ENCODE results near the gene NDUFS4.

The NDUFS4 gene

GRCh38 chr5:53576674-53577073, 16.2 kb downstream of the NDUFS4 start:
- no peak for TF ChIP-seq REST (IDR thresholded peaks at IDR 0.05; ENCODE audit: insufficient replicate concordance, low read depth)
- TF ChIP-seq GABPA (IDR thresholded peaks at IDR 0.05; ENCODE audit: low read depth): no peak
- no peak for TF ChIP-seq CTCF (IDR thresholded peaks at IDR 0.05; ENCODE audit: insufficient read depth, low read length)
- no peak for TF ChIP-seq POLR2AphosphoS5 (IDR thresholded peaks at IDR 0.05; ENCODE audit: low read depth)
- TF ChIP-seq SPI1 (IDR thresholded peaks at IDR 0.05; ENCODE audit: borderline replicate concordance, low read depth): no peak
- Histone ChIP-seq H3K27me3 (ENCODE audit: insufficient read depth, poor library complexity, severe bottlenecking) (no peaks in the 10 kb centered on the region), H3K4me3 (replicated peaks; ENCODE audit: insufficient read depth, low read length) (no peak overlapping the region), H3K27ac (replicated peaks) (no peak overlapping the region)
- DNase-seq (ENCODE audit: low read depth in 1 of 2, low spot score in 1 of 2): no peak

GRCh38 chr5:53578854-53579253, 18.4 kb downstream of the NDUFS4 start:
- TF ChIP-seq POLR2AphosphoS5 (IDR thresholded peaks at IDR 0.05; ENCODE audit: low read depth): no peak
- H3K27ac ChIP-seq (replicated peaks): no peak overlapping the region
- no peak for DNase-seq (ENCODE audit: low read depth in 1 of 2, low spot score in 1 of 2)

GRCh38 chr5:53580547-53580946, 20.1 kb downstream of the NDUFS4 start:
- TF ChIP-seq CTCF (IDR thresholded peaks at IDR 0.05; ENCODE audit: insufficient read depth, low read length): no peak
- no peak for TF ChIP-seq GABPA (IDR thresholded peaks at IDR 0.05; ENCODE audit: low read depth)
- no peak for TF ChIP-seq POLR2AphosphoS5 (IDR thresholded peaks at IDR 0.05; ENCODE audit: low read depth)
- no peak for TF ChIP-seq REST (IDR thresholded peaks at IDR 0.05; ENCODE audit: insufficient replicate concordance, low read depth)
- TF ChIP-seq SPI1 (IDR thresholded peaks at IDR 0.05; ENCODE audit: borderline replicate concordance, low read depth): no peak
- no peak for DNase-seq (ENCODE audit: low read depth in 1 of 2, low spot score in 1 of 2)
- no peak overlapping the region for H3K27ac ChIP-seq (replicated peaks)
- H3K4me3 ChIP-seq (replicated peaks; ENCODE audit: insufficient read depth, low read length): no peak overlapping the region
- H3K27me3 ChIP-seq (ENCODE audit: insufficient read depth, poor library complexity, severe bottlenecking): no peaks in the 10 kb centered on the region

More at GRCh38 chr5:53578854-53579253, 18.4 kb downstream of the NDUFS4 start:
- no peaks in the 10 kb centered on the region for H3K27me3 ChIP-seq (ENCODE audit: insufficient read depth, poor library complexity, severe bottlenecking)
- no peak overlapping the region for H3K4me3 ChIP-seq (replicated peaks; ENCODE audit: insufficient read depth, low read length)

GRCh38 chr5:53582225-53582624, 21.8 kb downstream of the NDUFS4 start:
- TF ChIP-seq REST (IDR thresholded peaks at IDR 0.05; ENCODE audit: insufficient replicate concordance, low read depth) (no peak), SPI1 (IDR thresholded peaks at IDR 0.05; ENCODE audit: borderline replicate concordance, low read depth) (no peak), POLR2AphosphoS5 (IDR thresholded peaks at IDR 0.05; ENCODE audit: low read depth) (no peak), CTCF (IDR thresholded peaks at IDR 0.05; ENCODE audit: insufficient read depth, low read length) (no peak), GABPA (IDR thresholded peaks at IDR 0.05; ENCODE audit: low read depth) (no peak)
- no peaks in the 10 kb centered on the region for H3K27me3 ChIP-seq (ENCODE audit: insufficient read depth, poor library complexity, severe bottlenecking)
- no peak overlapping the region for H3K27ac ChIP-seq (replicated peaks)
- DNase-seq (ENCODE audit: low read depth in 1 of 2, low spot score in 1 of 2): no peak
- H3K4me3 ChIP-seq (replicated peaks; ENCODE audit: insufficient read depth, low read length): no peak overlapping the region

Data from HL-60 (cell line).